Measurements from ENCODE around the gene C9. TPM values are rescaled to one million over a fixed set of nuclear protein-coding genes. Genes with fewer than 3 reads are reported as not detected.

The C9 gene
- total RNA-seq, 4 donors from 2014 or later: 0.12 to 1.1 TPM; not detected in 2

- ATAC-seq (ENCODE audit: low FRiP score): no peak
Measured at GRCh38 chr5:39309534-39309933, 54.8 kb downstream of the C9 start.

GRCh38 chr5:39302472-39302871 lies 61.8 kb downstream of the C9 start:
- ATAC-seq (ENCODE audit: low FRiP score) (no peak), DNase-seq (ENCODE audit: low spot score) (no peak)
- TF ChIP-seq, protein P1, sequence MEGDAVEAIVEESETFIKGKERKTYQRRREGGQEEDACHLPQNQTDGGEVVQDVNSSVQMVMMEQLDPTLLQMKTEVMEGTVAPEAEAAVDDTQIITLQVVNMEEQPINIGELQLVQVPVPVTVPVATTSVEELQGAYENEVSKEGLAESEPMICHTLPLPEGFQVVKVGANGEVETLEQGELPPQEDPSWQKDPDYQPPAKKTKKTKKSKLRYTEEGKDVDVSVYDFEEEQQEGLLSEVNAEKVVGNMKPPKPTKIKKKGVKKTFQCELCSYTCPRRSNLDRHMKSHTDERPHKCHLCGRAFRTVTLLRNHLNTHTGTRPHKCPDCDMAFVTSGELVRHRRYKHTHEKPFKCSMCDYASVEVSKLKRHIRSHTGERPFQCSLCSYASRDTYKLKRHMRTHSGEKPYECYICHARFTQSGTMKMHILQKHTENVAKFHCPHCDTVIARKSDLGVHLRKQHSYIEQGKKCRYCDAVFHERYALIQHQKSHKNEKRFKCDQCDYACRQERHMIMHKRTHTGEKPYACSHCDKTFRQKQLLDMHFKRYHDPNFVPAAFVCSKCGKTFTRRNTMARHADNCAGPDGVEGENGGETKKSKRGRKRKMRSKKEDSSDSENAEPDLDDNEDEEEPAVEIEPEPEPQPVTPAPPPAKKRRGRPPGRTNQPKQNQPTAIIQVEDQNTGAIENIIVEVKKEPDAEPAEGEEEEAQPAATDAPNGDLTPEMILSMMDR (IDR thresholded peaks at IDR 0.05): no peak

More at GRCh38 chr5:39309534-39309933, 54.8 kb downstream of the C9 start:
- TF ChIP-seq, protein P1 (IDR thresholded peaks at IDR 0.05): no peak
- no peak for DNase-seq (ENCODE audit: low spot score)

GRCh38 chr5:39301406-39301805 lies 62.9 kb downstream of the C9 start:
- ATAC-seq (ENCODE audit: low FRiP score): no peak
- TF ChIP-seq, protein P1 (IDR thresholded peaks at IDR 0.05): no peak
- no peak for DNase-seq (ENCODE audit: low spot score)

GRCh38 chr5:39299962-39300361 lies 64.3 kb downstream of the C9 start:
- ATAC-seq (ENCODE audit: low FRiP score): no peak
- TF ChIP-seq, protein P1 (IDR thresholded peaks at IDR 0.05): no peak

DNA sequence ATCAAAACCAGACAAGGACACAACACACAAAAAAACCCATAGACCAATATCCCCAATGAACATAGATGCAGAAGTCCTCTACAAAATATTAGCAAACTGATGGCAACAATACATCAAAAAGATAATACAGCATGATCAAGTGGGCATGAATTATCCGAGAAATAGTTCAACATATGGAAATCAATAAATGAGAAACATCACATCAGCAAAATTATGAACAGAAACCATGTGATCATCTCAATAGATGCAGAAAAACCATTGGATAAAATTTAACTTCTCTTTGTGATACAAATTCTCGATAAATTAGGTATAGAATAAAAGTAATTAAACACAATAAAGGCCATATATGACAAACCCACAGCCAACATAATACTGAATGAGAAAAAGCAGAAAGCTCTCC lies 69.6 kb downstream of the C9 start:
- TF ChIP-seq, protein P1 (IDR thresholded peaks at IDR 0.05): no peak
- ATAC-seq (ENCODE audit: low FRiP score): no peak
- no peak for DNase-seq (ENCODE audit: low spot score)

More at GRCh38 chr5:39299962-39300361, 64.3 kb downstream of the C9 start:
- DNase-seq (ENCODE audit: low spot score): no peak

DNA sequence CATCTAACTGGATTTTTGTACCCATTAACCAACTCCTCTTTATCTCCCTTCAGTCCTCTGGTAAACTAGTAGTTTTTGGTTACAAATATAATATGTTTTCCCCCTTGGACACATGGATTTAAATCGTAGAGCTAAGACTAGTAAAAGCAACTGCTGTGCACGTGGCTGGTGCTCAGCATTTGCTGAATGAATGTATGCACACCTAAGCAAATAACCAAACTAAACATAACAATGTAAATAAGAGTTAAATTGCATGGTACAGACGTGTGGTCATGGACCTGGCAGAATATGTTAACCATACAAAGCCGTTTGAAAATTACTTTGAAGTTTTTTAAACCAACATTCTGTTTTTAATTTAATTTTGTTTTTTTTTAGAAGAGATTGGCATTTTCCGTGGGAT lies 79.7 kb downstream of the C9 start:
- TF ChIP-seq, protein P1 (IDR thresholded peaks at IDR 0.05): no peak
- ATAC-seq (ENCODE audit: low FRiP score): no peak
- no peak for DNase-seq (ENCODE audit: low spot score)

- DNase-seq (ENCODE audit: low spot score) (no peak), ATAC-seq (ENCODE audit: low FRiP score) (no peak)
- TF ChIP-seq, protein P1 (IDR thresholded peaks at IDR 0.05): no peak
Measured at GRCh38 chr5:39283231-39283818, 81.0 kb downstream of the C9 start.
